GM06990 (cell line): ENCODE results near the gene AQP6.

Experiments used
- DNase-seq: peaks from one replicate; pipeline ENCODE4 v3.0.0-alpha.2; 2011; ENCODE audit not compliant: insufficient read length; ENCODE audit errors: extremely low read depth
- H3K27me3 ChIP-seq: replicated peaks from 2 replicates; pipeline ENCODE4 v1.6.0; 2011; ENCODE audit warnings: low read length; ENCODE audit not compliant: control insufficient read depth, insufficient read depth
- H3K36me3 ChIP-seq: 2 replicates; pipeline ENCODE4 v1.5.1; 2011; ENCODE audit warnings: low read length; ENCODE audit not compliant: control insufficient read depth, insufficient read depth
- H3K4me3 ChIP-seq: replicated peaks from 2 replicates; pipeline ENCODE4 v1.5.1; 2011; ENCODE audit warnings: low read depth, mild to moderate bottlenecking, control low read depth, low read length
- TF ChIP-seq, protein P1 (sequence below): IDR thresholded peaks from 2 replicates; pipeline ENCODE4 v1.5.1; 2011; ENCODE audit warnings: low read length, control low read depth, mild to moderate bottlenecking, inconsistent platforms; ENCODE audit not compliant: insufficient read depth, poor library complexity, severe bottlenecking

Gene AQP6, protein sequence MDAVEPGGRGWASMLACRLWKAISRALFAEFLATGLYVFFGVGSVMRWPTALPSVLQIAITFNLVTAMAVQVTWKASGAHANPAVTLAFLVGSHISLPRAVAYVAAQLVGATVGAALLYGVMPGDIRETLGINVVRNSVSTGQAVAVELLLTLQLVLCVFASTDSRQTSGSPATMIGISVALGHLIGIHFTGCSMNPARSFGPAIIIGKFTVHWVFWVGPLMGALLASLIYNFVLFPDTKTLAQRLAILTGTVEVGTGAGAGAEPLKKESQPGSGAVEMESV

DNA sequence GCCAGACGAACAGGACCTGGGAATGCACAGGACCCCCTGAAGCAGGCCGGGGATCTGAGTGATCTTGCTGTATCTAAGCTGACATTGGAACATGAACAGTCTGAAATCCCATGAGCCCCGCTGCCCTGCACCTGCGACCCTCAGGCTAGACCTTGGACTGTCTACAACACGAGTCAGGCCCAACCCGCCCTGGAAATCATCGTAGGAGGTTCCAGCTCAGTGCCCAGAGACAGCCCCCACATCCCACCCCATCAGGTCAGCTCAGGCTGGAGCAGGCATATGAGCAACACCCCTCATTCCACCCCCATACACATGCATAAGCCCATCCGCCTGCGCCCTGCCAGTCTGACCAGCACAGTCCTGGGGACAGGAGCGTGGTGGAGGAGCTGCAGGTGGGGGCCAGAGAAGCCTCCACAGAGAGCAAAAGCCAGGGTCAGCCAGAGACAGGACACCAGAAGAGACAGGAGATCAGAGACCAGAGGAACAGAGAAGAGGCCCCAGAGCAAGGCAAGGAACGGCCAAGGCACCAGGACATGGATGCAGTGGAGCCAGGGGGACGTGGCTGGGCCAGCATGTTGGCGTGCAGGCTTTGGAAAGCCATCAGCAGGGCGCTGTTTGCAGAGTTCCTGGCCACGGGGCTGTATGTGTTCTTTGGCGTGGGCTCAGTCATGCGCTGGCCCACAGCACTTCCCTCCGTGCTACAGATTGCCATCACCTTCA is at the start of gene AQP6:
TSS of gene AQP6 (plus strand) at position 307 of the 720 bp plus-strand sequence. CDS start at position 534, 227 bp downstream.
- H3K36me3 ChIP-seq: no peaks in the 10 kb centered on the region
- no peak for DNase-seq
- H3K27me3 ChIP-seq: peaks cover 1% of the 10 kb centered on the region
- TF ChIP-seq, protein P1, sequence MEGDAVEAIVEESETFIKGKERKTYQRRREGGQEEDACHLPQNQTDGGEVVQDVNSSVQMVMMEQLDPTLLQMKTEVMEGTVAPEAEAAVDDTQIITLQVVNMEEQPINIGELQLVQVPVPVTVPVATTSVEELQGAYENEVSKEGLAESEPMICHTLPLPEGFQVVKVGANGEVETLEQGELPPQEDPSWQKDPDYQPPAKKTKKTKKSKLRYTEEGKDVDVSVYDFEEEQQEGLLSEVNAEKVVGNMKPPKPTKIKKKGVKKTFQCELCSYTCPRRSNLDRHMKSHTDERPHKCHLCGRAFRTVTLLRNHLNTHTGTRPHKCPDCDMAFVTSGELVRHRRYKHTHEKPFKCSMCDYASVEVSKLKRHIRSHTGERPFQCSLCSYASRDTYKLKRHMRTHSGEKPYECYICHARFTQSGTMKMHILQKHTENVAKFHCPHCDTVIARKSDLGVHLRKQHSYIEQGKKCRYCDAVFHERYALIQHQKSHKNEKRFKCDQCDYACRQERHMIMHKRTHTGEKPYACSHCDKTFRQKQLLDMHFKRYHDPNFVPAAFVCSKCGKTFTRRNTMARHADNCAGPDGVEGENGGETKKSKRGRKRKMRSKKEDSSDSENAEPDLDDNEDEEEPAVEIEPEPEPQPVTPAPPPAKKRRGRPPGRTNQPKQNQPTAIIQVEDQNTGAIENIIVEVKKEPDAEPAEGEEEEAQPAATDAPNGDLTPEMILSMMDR: no peak
- no peak within 1 kb of the TSS for H3K4me3 ChIP-seq

DNA sequence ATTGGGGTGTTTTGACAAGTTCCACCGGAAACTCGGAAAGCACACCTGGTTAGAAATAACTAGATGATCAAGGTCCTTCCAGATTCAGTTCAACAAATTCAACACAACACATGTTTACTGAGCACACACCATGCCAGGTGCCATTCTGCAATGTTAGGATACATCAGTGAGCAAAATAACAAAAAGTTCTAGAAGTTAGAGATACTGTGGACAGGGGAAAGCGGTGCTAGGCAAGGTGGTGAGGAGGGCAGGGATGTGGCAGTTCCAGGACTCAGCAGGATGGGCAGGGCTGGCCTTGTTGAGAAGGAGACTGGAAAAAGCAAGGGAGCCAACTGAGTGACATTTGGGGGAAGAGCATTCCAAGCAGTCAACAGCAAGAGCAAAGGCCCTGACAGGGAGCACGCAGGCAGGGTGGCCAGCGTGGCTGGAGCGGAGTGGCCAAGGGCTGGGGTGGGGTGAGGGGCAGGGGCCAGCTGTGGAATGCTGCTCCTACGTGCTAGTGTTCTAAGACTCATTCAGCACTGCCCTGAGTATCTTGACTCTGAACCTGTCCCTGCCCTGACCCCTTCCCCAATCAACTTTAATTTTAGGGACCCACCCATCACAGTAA is 49.6 kb upstream of the AQP6 start:
- Histone ChIP-seq H3K27me3 (no peaks in the 10 kb centered on the region; the same call in 1 of the 2 replicates), H3K36me3 (no peaks in the 10 kb centered on the region), H3K4me3 (no peak overlapping the region)
- TF ChIP-seq, protein P1: no peak
- no peak for DNase-seq

DNA sequence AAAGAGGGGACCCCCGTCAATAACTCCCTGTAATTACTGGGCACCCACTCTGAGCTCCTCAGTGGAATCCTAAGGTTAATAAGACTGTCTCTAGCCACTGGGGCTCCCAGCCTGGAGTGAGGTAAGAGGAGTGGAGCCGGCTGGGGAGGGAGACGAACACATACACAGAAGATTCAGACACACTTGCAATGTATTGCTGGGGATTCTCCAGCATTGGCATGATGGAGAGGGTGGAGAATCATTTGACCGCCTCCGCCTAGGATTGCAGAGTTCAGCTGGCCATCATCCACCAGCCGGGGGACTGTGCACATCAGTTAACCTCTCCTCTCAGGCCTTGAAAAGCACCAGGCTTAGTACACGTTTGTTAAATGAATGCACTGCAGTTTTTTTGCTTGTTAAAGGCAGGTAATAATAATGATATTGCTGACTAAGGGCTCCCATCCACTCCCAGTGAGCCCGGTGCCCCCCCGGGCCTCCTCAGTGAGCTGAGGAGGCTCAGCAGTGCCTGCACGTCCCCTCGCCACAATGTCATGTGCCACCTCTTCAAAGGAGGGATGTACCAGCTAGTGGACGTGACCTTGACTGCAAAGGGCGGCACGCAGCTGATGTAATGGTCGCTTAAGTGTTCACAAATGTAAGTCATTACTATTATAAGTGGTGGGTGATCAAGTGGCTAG is 48.7 kb upstream of the AQP6 start:
- Histone ChIP-seq H3K36me3 (no peaks in the 10 kb centered on the region), H3K27me3 (no peaks in the 10 kb centered on the region; the same call in 1 of the 2 replicates), H3K4me3 (no peak overlapping the region)
- no peak for DNase-seq
- TF ChIP-seq, protein P1: no peak

DNA sequence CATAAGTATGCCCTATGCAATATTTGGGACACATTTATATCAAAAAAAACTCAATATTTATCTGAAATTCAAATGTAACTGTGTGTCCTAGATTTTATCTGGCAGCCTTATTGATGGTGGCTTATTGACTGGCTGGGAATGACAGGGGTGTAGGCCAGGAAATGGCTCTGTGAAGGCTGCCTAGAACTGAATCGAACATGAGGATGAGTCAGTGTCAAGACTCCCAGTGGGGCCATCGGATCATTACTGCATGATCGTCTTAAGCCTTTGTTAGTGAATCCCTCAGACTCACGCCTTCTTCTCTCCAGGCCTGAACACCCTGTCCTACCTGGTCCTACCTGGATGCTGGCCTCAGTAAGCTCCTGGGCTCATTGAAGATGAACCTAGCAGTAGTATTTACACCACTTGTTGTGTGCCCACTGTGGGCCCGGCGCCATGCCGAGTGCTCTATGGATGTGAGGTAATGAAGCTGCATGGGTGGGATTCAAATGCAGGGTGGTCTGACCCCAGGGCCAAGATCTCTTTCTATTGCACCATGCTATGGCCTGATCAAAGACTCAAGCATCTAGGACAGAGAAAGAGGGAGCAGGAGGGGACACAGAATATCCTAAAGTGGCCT is 48.0 kb upstream of the AQP6 start:
- Histone ChIP-seq H3K4me3 (no peak overlapping the region), H3K36me3 (no peaks in the 10 kb centered on the region), H3K27me3 (no peaks in the 10 kb centered on the region; the same call in 1 of the 2 replicates)
- DNase-seq: no peak
- TF ChIP-seq, protein P1: no peak

DNA sequence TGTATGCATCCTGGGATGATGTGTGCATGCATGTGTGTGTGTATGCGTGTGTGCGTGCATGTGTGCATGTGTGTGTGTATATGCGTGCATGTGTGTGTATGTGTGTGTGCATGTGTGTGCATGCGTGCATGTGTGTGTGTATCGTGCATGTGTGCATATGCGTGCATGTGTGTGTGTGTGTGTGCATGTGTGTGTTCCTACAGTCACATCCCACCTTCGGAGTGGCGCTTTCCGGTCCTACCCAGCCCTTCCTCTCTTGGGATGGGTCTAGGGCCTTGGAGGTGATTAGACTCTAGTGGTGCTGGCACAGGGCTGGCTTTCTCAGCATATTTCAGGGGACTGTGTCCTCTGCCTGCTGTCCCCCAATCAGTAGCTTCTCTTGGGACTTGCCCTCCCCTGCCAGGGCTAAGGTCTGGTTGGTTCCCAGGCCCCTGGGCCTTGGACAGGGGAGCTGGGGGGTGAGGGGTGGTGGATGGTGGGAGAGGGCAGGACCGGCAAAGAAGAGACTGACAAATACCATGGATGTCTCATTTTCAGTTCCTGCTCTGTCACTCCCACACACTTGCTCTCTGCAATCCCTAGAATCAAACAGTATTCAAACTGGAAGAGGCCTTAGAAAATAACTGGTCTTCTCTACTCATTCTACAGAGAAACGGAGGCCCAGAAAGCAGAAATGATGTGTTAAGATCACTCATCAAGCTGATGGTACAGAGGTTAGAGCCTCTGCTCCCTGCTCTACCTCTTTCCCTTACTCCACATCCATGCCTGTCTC is 47.1 kb upstream of the AQP6 start:
- TF ChIP-seq, protein P1: no peak
- no peak for DNase-seq
- H3K4me3 ChIP-seq: no peak overlapping the region

More for the DNA sequence above, 47.1 kb upstream of the AQP6 start:
- Histone ChIP-seq H3K27me3 (no peaks in the 10 kb centered on the region; the same call in 1 of the 2 replicates), H3K36me3 (no peaks in the 10 kb centered on the region)
